PC-3 (cell line): ENCODE data around the gene DNAH3. TPM values are rescaled to one million over a fixed set of nuclear protein-coding genes. Genes with fewer than 3 reads are reported as not detected.

ENCODE experiments used
- ATAC-seq: fragments of 200-7000 bp; cut with Tn5 transposase; 2 replicates; pipeline ENCODE4 v1.9.1; 2020; ENCODE audit warnings: mild to moderate bottlenecking, moderate library complexity
- BruUV-seq: library from RNA; stranded (reverse); fragments of 400-500 nt; replicated peaks from 2 replicates; lab custom pipeline; 2021; lab: Mats Ljungman, UMichigan
- CTCF ChIA-PET: fragments of 300-600 bp; sonication (Branson Sonifier 250); formaldehyde crosslinking; loops from one replicate; lab custom pipeline; 2022; ENCODE audit warnings: antibody characterized with exemption; lab: Charles Lee
- POLR2A ChIA-PET: fragments of 300-600 bp; sonication (Branson Sonifier 250); formaldehyde crosslinking; loops from one replicate; lab custom pipeline; 2022; ENCODE audit warnings: antibody characterized with exemption; ENCODE audit not compliant: unreplicated experiment; lab: Charles Lee
- DNase-seq: peaks from one replicate; pipeline ENCODE4 v3.0.0-alpha.2; 2015
- H2AFZ ChIP-seq: fragments of 300-600 bp; sonication (generic); 2 replicates; pipeline ENCODE4 v1.6.0; 2016; ENCODE audit warnings: antibody characterized with exemption, low read length
- H3F3A ChIP-seq: fragments of 300-600 bp; sonication (generic); one replicate; pipeline ENCODE4 v1.6.0; 2017; ENCODE audit warnings: antibody characterized with exemption, low read length, control low read depth, mild to moderate bottlenecking; ENCODE audit not compliant: unreplicated experiment
- H3K27ac ChIP-seq: fragments of 300-600 bp; sonication (generic); 2 replicates; pipeline ENCODE4 v1.5.1; 2016; ENCODE audit warnings: mild to moderate bottlenecking, low read length
- H3K27me3 ChIP-seq: fragments of 300-600 bp; sonication (generic); 2 replicates; pipeline ENCODE4 v1.6.1; 2016; ENCODE audit warnings: low read length, mixed read lengths
- H3K36me3 ChIP-seq: fragments of 300-600 bp; sonication (generic); 2 replicates; pipeline ENCODE4 v1.6.1; 2016; ENCODE audit warnings: low read depth, mixed run types, low read length, mixed read lengths
- H3K4me1 ChIP-seq: fragments of 300-600 bp; sonication (generic); 2 replicates; pipeline ENCODE4 v1.5.1; 2016; ENCODE audit warnings: low read length; ENCODE audit not compliant: insufficient read depth
- H3K4me2 ChIP-seq: fragments of 300-600 bp; sonication (generic); 2 replicates; pipeline ENCODE4 v1.6.0; 2016; ENCODE audit warnings: low read length
- H3K4me3 ChIP-seq: fragments of 300-600 bp; sonication (generic); 2 replicates; pipeline ENCODE4 v1.5.1; 2016; ENCODE audit warnings: mild to moderate bottlenecking, low read length, mixed read lengths
- H3K79me2 ChIP-seq: fragments of 300-600 bp; sonication (generic); 2 replicates; pipeline ENCODE4 v1.6.1; 2017; ENCODE audit warnings: low read length, mixed read lengths
- H3K9ac ChIP-seq: fragments of 300-600 bp; sonication (generic); 2 replicates; pipeline ENCODE4 v1.6.0; 2016; ENCODE audit warnings: mild to moderate bottlenecking, low read length
- H3K9me2 ChIP-seq: fragments of 300-600 bp; sonication (generic); replicated peaks from 2 replicates; pipeline ENCODE4 v1.6.1; 2016; ENCODE audit warnings: mixed run types, low read length, mixed read lengths
- H3K9me3 ChIP-seq: fragments of 300-600 bp; sonication (generic); 2 replicates; pipeline ENCODE4 v1.6.1; 2016; ENCODE audit warnings: low read length, mixed read lengths
- H4K20me1 ChIP-seq: fragments of 300-600 bp; sonication (generic); 2 replicates; pipeline ENCODE4 v1.6.1; 2016; ENCODE audit warnings: low read length, mixed read lengths
- EZH2 ChIP-seq: fragments of 300-600 bp; sonication (generic); IDR thresholded peaks from one replicate; pipeline ENCODE4 v1.6.1; 2017; ENCODE audit warnings: antibody characterized with exemption, mild to moderate bottlenecking, low read length; ENCODE audit not compliant: unreplicated experiment
- EZH2phosphoT487 ChIP-seq: fragments of 300-600 bp; sonication (generic); IDR thresholded peaks from 2 replicates; pipeline ENCODE4 v1.6.1; 2018; ENCODE audit warnings: mild to moderate bottlenecking, antibody characterized with exemption, low read length, borderline replicate concordance
- intact Hi-C: fragments of 100-400 bp; cut with micrococcal nuclease; formaldehyde crosslinking; loops from 2 replicates; pipeline ENCODE4 v1.9.0; 2023
- total RNA-seq: library from RNA; depleted of rRNA; stranded (reverse); fragments of >200 nt; gene quantifications from 2 replicates; pipeline ENCODE4 v1.2.3, GENCODE V29; 2014
- TF ChIP-seq, protein P1 (sequence below): fragments of 300-600 bp; sonication (generic); conservative IDR thresholded peaks from 2 replicates; pipeline ENCODE4 v1.5.1; 2017; ENCODE audit warnings: antibody characterized with exemption, low read depth, mild to moderate bottlenecking, low read length

DNAH3 gene
- total RNA-seq, 1 experiment from 2014 or later = 0.11 TPM

DNA sequence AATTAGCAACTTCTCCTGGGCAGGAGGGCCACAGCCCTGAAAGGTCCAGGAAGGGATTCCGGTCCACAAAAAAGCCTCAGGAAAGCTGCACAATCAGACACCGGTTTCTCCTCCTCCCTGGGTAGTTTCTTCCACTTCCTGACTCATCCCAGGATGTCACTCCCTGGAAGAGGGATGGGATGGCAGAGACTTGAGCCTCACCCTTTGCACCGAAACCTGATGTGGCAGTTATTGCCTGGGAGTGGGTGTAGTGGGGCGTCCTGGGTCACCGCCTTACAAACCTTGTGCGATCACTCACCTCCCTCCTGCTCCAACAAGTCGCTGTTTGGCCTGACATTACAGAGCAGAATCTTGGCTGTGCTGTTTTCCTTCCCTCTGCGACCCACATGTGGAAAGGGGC is 179.2 kb downstream of the DNAH3 start:
- ATAC-seq = no peak

DNA sequence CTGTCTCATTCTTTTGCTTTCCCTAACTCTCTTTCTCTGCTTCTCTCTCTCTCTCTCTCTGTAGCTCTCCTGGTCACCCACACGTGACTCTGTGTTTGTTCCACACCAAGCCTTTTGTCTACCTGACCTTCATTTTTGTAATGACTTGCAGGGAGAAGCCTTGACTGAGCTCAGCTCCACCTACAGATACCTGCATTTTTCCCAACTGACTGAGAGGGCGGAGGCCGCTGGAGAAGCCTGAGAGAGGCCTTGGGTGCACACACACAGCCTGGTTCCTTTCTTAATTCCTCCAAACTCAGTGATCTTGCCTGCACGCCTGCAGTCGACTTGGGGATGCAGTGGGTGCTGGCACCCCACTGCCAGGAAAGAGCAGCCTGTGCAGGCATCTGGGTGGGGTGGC is 181.3 kb downstream of the DNAH3 start:
- ATAC-seq = no peak
- ChIA-PET CTCF (no interaction called here), POLR2A (no interaction called here)
- Histone ChIP-seq H3K27me3 (no peaks in the 10 kb centered on the region), H3K36me3 (no peaks in the 10 kb centered on the region), H2AFZ (no peak overlapping the region), H3F3A (no peaks in the 10 kb centered on the region), H3K9me3 (no peaks in the 10 kb centered on the region), H3K4me1 (peaks cover 7% of the 10 kb centered on the region; the same call in 1 of the 2 replicates), H3K79me2 (no peaks in the 10 kb centered on the region), H3K9me2 (no peaks in the 10 kb centered on the region), H4K20me1 (no peaks in the 10 kb centered on the region), H3K9ac (no peak overlapping the region), H3K4me2 (no peak overlapping the region), H3K27ac (no peak overlapping the region), H3K4me3 (no peak overlapping the region)
- no peak for TF ChIP-seq EZH2phosphoT487
- TF ChIP-seq EZH2 = no peak
- TF ChIP-seq, protein P1, sequence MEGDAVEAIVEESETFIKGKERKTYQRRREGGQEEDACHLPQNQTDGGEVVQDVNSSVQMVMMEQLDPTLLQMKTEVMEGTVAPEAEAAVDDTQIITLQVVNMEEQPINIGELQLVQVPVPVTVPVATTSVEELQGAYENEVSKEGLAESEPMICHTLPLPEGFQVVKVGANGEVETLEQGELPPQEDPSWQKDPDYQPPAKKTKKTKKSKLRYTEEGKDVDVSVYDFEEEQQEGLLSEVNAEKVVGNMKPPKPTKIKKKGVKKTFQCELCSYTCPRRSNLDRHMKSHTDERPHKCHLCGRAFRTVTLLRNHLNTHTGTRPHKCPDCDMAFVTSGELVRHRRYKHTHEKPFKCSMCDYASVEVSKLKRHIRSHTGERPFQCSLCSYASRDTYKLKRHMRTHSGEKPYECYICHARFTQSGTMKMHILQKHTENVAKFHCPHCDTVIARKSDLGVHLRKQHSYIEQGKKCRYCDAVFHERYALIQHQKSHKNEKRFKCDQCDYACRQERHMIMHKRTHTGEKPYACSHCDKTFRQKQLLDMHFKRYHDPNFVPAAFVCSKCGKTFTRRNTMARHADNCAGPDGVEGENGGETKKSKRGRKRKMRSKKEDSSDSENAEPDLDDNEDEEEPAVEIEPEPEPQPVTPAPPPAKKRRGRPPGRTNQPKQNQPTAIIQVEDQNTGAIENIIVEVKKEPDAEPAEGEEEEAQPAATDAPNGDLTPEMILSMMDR = no peak
- intact Hi-C loops = no loop called here
- BruUV-seq = no TSS peak
- DNase-seq = no peak

More for the DNA sequence above, 179.2 kb downstream of the DNAH3 start:
- Histone ChIP-seq H3K36me3 (no peaks in the 10 kb centered on the region), H4K20me1 (no peaks in the 10 kb centered on the region), H3K4me2 (no peak overlapping the region), H3K27me3 (no peaks in the 10 kb centered on the region), H2AFZ (no peak overlapping the region), H3K79me2 (no peaks in the 10 kb centered on the region), H3F3A (no peaks in the 10 kb centered on the region), H3K9ac (no peak overlapping the region), H3K4me3 (no peak overlapping the region), H3K4me1 (peaks cover 7% of the 10 kb centered on the region; the same call in 1 of the 2 replicates), H3K27ac (no peak overlapping the region), H3K9me3 (no peaks in the 10 kb centered on the region), H3K9me2 (no peaks in the 10 kb centered on the region)
- POLR2A ChIA-PET = no interaction called here
- peak; percentile 26 for DNase-seq
- intact Hi-C loops = no loop called here
- BruUV-seq = no TSS peak
- CTCF ChIA-PET = no interaction called here
- TF ChIP-seq EZH2phosphoT487 = no peak
- TF ChIP-seq EZH2 = no peak
- TF ChIP-seq, protein P1 = no peak

DNA sequence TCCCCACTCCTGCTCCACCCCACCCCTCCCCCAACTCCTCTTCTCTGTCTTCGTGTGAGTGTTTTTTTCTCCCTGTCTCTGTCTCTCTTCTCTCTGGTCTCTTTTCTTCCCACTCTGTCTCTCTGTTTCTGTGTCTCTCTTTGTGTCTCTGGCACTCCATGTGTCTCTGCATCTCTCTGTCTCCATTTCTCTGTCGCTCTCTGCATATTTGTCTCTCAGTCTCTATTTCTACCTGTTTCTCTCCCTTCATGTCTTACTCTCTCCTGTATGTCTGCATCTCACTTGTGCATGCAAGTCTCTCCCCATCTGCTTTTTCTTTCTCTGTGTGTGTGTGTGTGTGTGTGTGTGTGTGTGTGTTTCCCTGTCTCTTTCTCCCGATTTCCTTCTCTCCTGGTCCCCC is 181.9 kb downstream of the DNAH3 start:
- intact Hi-C loops = no loop called here
- H3K9me2 ChIP-seq = no peaks in the 10 kb centered on the region
- no TSS peak for BruUV-seq
- no peak overlapping the region for H3K27ac ChIP-seq
- TF ChIP-seq, protein P1 = no peak
- TF ChIP-seq EZH2 (no peak), EZH2phosphoT487 (no peak)
- H3K4me2 ChIP-seq = no peak overlapping the region
- H3K36me3 ChIP-seq = no peaks in the 10 kb centered on the region
- no peaks in the 10 kb centered on the region for H3K9me3 ChIP-seq
- no peak overlapping the region for H2AFZ ChIP-seq
- H3K79me2 ChIP-seq = no peaks in the 10 kb centered on the region
- ChIA-PET CTCF (no interaction called here), POLR2A (no interaction called here)
- no peaks in the 10 kb centered on the region for H3K27me3 ChIP-seq
- H3K4me3 ChIP-seq = no peak overlapping the region
- DNase-seq = no peak
- no peak for ATAC-seq
- H3K4me1 ChIP-seq = peaks cover 7% of the 10 kb centered on the region; the same call in 1 of the 2 replicates
- H4K20me1 ChIP-seq = no peaks in the 10 kb centered on the region
- H3F3A ChIP-seq = no peaks in the 10 kb centered on the region
- no peak overlapping the region for H3K9ac ChIP-seq
